HepG2 (cell line): ENCODE measurements around the gene BMPR2. TPM values are rescaled to one million over a fixed set of nuclear protein-coding genes. Genes with fewer than 3 reads are reported as not detected.

Source experiments
- ARNT2 ChIP-seq: sonication (generic); formaldehyde crosslinking; IDR thresholded peaks from 2 replicates; pipeline ENCODE4 v1.8.0; 2022; ENCODE audit warnings: mild to moderate bottlenecking, low read depth, missing genetic modification reagents, moderate library complexity
- FOXA3 ChIP-seq: IDR thresholded peaks from 2 replicates; pipeline ENCODE4 v1.6.1; 2016; ENCODE audit warnings: missing genetic modification reagents, missing compliant biosample characterization
- GABPA ChIP-seq, 2 experiments: IDR thresholded peaks; 2 replicates each; pipeline ENCODE4 v1.6.1; 2011 to 2016; ENCODE audit warnings: low read depth in 2 of 2, low read length in 1 of 2, missing biosample characterization in 1 of 2, missing genetic modification characterization in 1 of 2
- JARID2 ChIP-seq: sonication (generic); formaldehyde crosslinking; IDR thresholded peaks from 2 replicates; pipeline ENCODE4 v1.8.1; 2023; ENCODE audit warnings: missing genetic modification reagents, inconsistent platforms; ENCODE audit not compliant: insufficient replicate concordance
- KDM3A ChIP-seq: IDR thresholded peaks from 2 replicates; pipeline ENCODE4 v1.6.1; 2018; ENCODE audit warnings: low read depth, missing compliant biosample characterization
- KLF13 ChIP-seq: sonication (generic); formaldehyde crosslinking; IDR thresholded peaks from 2 replicates; pipeline ENCODE4 v1.4.0; 2020; ENCODE audit warnings: mild to moderate bottlenecking, missing genetic modification reagents
- MED1 ChIP-seq: sonication (generic); formaldehyde crosslinking; IDR thresholded peaks from 2 replicates; pipeline ENCODE4 v1.4.0; 2020; ENCODE audit warnings: missing genetic modification reagents
- MTF1 ChIP-seq: sonication (generic); formaldehyde crosslinking; IDR thresholded peaks from 2 replicates; pipeline ENCODE4 v1.5.0; 2020; ENCODE audit warnings: missing genetic modification reagents
- MTF2 ChIP-seq: sonication (generic); formaldehyde crosslinking; IDR thresholded peaks from 2 replicates; pipeline ENCODE4 v1.5.0; 2020; ENCODE audit warnings: missing genetic modification reagents, borderline replicate concordance
- NCOA1 ChIP-seq: sonication (generic); formaldehyde crosslinking; IDR thresholded peaks from 2 replicates; pipeline ENCODE4 v1.9.0; 2021; ENCODE audit warnings: missing genetic modification reagents
- PAX8 ChIP-seq: sonication (generic); formaldehyde crosslinking; IDR thresholded peaks from 2 replicates; pipeline ENCODE4 v1.8.0; 2022; ENCODE audit warnings: mild to moderate bottlenecking, missing genetic modification reagents, borderline replicate concordance
- PHB2 ChIP-seq: fragments of 450-650 bp; IDR thresholded peaks from 2 replicates; pipeline ENCODE4 v1.6.1; 2018; ENCODE audit not compliant: partially characterized antibody
- PRPF4 ChIP-seq: fragments of 200-400 bp; formaldehyde crosslinking; IDR thresholded peaks from 2 replicates; pipeline ENCODE4 v1.6.1; 2016; ENCODE audit warnings: low read length, low read depth; ENCODE audit not compliant: poor library complexity, severe bottlenecking
- REL ChIP-seq: sonication (generic); formaldehyde crosslinking; conservative IDR thresholded peaks from 2 replicates; pipeline ENCODE4 v1.8.0; 2022; ENCODE audit warnings: mild to moderate bottlenecking, missing genetic modification reagents, moderate library complexity
- RNF2 ChIP-seq: fragments of 450-650 bp; conservative IDR thresholded peaks from 2 replicates; pipeline ENCODE4 v1.6.1; 2016; ENCODE audit warnings: low read depth
- SRF ChIP-seq: IDR thresholded peaks from 2 replicates; pipeline ENCODE4 v1.6.1; 2011; ENCODE audit warnings: mild to moderate bottlenecking, low read depth, low read length, moderate library complexity
- ZBTB49 ChIP-seq: sonication (generic); formaldehyde crosslinking; IDR thresholded peaks from 2 replicates; pipeline ENCODE4 v1.4.0; 2020; ENCODE audit warnings: missing genetic modification reagents, borderline replicate concordance
- ZFY ChIP-seq: sonication (generic); formaldehyde crosslinking; IDR thresholded peaks from 2 replicates; pipeline ENCODE4 v1.4.0; 2020; ENCODE audit warnings: missing genetic modification reagents
- ZKSCAN8 ChIP-seq: IDR thresholded peaks from 2 replicates; pipeline ENCODE4 v1.6.1; 2016; ENCODE audit warnings: borderline replicate concordance, missing genetic modification reagents, missing compliant biosample characterization
- ZNF143 ChIP-seq: sonication (generic); formaldehyde crosslinking; IDR thresholded peaks from 2 replicates; pipeline ENCODE4 v1.4.0; 2020; ENCODE audit warnings: missing genetic modification reagents
- ZNF44 ChIP-seq: sonication (generic); formaldehyde crosslinking; IDR thresholded peaks from 2 replicates; pipeline ENCODE4 v1.5.1; 2020; ENCODE audit warnings: mild to moderate bottlenecking, missing genetic modification reagents
- ZNF598 ChIP-seq: sonication (generic); formaldehyde crosslinking; IDR thresholded peaks from 2 replicates; pipeline ENCODE4 v1.5.1; 2020; ENCODE audit warnings: mild to moderate bottlenecking, missing genetic modification reagents, borderline replicate concordance
- ZNF75D ChIP-seq: sonication (generic); formaldehyde crosslinking; IDR thresholded peaks from 2 replicates; pipeline ENCODE4 v1.8.1; 2023; ENCODE audit warnings: missing genetic modification reagents, mild to moderate bottlenecking, borderline replicate concordance
- ZNF781 ChIP-seq: sonication (generic); formaldehyde crosslinking; IDR thresholded peaks from 2 replicates; pipeline ENCODE4 v1.5.1; 2020; ENCODE audit warnings: borderline replicate concordance, mild to moderate bottlenecking, missing genetic modification reagents; ENCODE audit errors: not compliant biosample characterization
- polyA plus RNA-seq, 8 experiments: library from polyadenylated mRNA; depleted of rRNA in 3 of 8; stranded (reverse) in 7 of 8; unstranded in 1 of 8; fragments of >200 nt; fragmentation: Illumina TruSeq in 4 of 8; extraction: Trizol in 4 of 8; gene quantifications; 2 replicates each; pipeline versions ENCODE4 v1.2.1 to v1.2.3, GENCODE V29; 2011 to 2016; ENCODE audit warnings: low read depth in 4 of 8, missing spikeins in 1 of 8, mixed read lengths in 1 of 8; ENCODE audit not compliant: insufficient read depth in 1 of 8
- total RNA-seq, 5 experiments: library from RNA; depleted of rRNA; stranded (reverse); fragments of >200 nt; fragmentation: Illumina TruSeq; extraction: Trizol; gene quantifications; 2 replicates each; pipeline ENCODE4 v1.2.3, GENCODE V29; 2016; ENCODE audit warnings: low read depth in 1 of 5
- TF ChIP-seq, protein P1 (sequence below): sonication (generic); formaldehyde crosslinking; conservative IDR thresholded peaks from 2 replicates; pipeline ENCODE4 v1.4.0; 2020; ENCODE audit warnings: missing genetic modification reagents

The BMPR2 gene
- total and polyA plus RNA-seq, 2 of the 13 experiments (the other 11 are each of a cell fraction or from before 2014, with no cell fraction given), result 5.5 to 10.3 TPM

DNA sequence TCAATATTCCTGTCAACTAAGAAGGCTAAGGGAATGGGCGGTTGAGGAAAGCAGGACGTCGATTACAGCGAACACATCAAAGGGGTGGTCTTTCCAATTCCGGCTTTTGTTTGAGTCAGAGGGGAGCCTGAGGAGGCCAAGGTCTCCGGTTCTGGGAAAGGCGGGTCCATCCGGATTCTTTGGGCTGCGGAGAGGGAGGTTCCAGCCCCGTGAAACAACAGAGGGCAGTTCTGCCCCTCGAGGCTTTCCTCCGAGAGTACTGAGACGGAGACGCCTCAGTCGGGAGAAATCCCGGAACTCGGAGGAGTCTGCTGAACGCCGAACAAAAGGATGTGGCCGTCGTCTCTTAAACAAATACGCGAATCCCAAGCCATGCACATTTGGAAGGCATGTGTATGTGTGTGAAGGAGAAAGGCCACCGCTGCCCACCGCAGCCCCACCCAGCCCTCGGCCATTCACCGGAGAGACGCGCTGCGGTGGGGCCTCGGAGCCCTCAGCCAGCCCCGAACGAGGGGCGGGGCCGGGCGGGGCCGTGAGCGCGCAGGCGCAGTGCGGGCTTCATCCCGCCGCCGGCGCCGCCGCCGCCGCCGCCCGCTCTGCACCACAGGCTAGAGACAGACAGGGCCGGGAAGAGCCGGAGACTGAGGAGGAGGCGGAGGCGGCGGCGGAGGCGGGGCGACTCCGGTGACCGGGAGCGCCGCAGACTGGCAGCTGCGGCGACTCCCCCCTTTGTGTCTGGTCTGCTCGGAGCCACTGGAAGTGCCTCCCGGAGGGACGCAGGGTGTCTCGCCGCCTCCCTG is at the start of gene BMPR2 (continued):
- TF ChIP-seq ZNF143 (CRISPR knock-in tag), result 0 out of 2 replicates have a peak, but pooled peaks have one; percentile 48
- TF ChIP-seq KDM3A (CRISPR knock-in tag), result no peak; the same call in 1 of the 2 replicates
- TF ChIP-seq ZNF44, result no peak
- TF ChIP-seq PRPF4, result no peak
- no peak; the same call in 1 of the 2 replicates for TF ChIP-seq ZNF598 (CRISPR knock-in tag)
- TF ChIP-seq, protein P1, sequence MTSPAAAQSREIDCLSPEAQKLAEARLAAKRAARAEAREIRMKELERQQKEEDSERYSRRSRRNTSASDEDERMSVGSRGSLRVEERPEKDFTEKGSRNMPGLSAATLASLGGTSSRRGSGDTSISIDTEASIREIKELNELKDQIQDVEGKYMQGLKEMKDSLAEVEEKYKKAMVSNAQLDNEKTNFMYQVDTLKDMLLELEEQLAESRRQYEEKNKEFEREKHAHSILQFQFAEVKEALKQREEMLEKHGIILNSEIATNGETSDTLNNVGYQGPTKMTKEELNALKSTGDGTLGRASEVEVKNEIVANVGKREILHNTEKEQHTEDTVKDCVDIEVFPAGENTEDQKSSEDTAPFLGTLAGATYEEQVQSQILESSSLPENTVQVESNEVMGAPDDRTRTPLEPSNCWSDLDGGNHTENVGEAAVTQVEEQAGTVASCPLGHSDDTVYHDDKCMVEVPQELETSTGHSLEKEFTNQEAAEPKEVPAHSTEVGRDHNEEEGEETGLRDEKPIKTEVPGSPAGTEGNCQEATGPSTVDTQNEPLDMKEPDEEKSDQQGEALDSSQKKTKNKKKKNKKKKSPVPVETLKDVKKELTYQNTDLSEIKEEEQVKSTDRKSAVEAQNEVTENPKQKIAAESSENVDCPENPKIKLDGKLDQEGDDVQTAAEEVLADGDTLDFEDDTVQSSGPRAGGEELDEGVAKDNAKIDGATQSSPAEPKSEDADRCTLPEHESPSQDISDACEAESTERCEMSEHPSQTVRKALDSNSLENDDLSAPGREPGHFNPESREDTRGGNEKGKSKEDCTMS, result 0 out of 2 replicates have a peak, but pooled peaks have one; percentile 42
- TF ChIP-seq NCOA1 (CRISPR knock-in tag), result no peak; the same call in 1 of the 2 replicates
- peak; percentile 54; the same call in 1 of the 2 replicates for TF ChIP-seq FOXA3 (CRISPR knock-in tag)
- peak; percentile 77 for TF ChIP-seq ZNF781 (CRISPR knock-in tag)
- peak; percentile 64; the same call in 1 of the 2 replicates for TF ChIP-seq RNF2
- TF ChIP-seq MTF1 (CRISPR knock-in tag), result 0 out of 2 replicates have a peak, but pooled peaks have one; percentile 7
- TF ChIP-seq MTF2 (CRISPR knock-in tag), result peak; percentile 38; the same call in 1 of the 2 replicates
- peak; percentile 78 for TF ChIP-seq ZFY (CRISPR knock-in tag)
- peak; percentile 60; the same call in 1 of the 2 replicates for TF ChIP-seq ZKSCAN8 (CRISPR knock-in tag)
- no peak for TF ChIP-seq PAX8 (CRISPR knock-in tag)
- TF ChIP-seq GABPA (IDR thresholded peaks at IDR 0.05; ENCODE audit: low read depth, low read length), result no peak
- peak; percentile 37; the same call in 1 of the 2 replicates for TF ChIP-seq GABPA (CRISPR knock-in tag; IDR thresholded peaks at IDR 0.05; ENCODE audit: low read depth)
- TF ChIP-seq JARID2 (CRISPR knock-in tag), result no peak
- 0 out of 2 replicates have a peak, but pooled peaks have one; percentile 45 for TF ChIP-seq ZBTB49 (CRISPR knock-in tag)
- TF ChIP-seq KLF13 (CRISPR knock-in tag), result no peak
- TF ChIP-seq SRF, result no peak
- TF ChIP-seq ZNF75D (CRISPR knock-in tag), result peak; percentile 91; the same call in 1 of the 2 replicates
- TF ChIP-seq PHB2, result no peak
- TF ChIP-seq REL (CRISPR knock-in tag), result no peak
- peak; percentile 59 for TF ChIP-seq MED1 (CRISPR knock-in tag)
- TF ChIP-seq ARNT2 (CRISPR knock-in tag), result peak; percentile 78
